Measurements from ENCODE around the gene CFAP221. TPM values are rescaled to one million over a fixed set of nuclear protein-coding genes. Genes with fewer than 3 reads are reported as not detected.

CFAP221 gene
- total RNA-seq, 3 donors from 2014 or later, result 0.51 TPM; not detected in 2

- ATAC-seq, result no peak
- intact Hi-C loops (cut with DNase I, micrococcal nuclease), result no loop called here
Observed at GRCh38 chr2:119650846-119651370, 106.7 kb downstream of the CFAP221 start.

GRCh38 chr2:119657466-119658145 is 113.4 kb downstream of the CFAP221 start:
- Histone ChIP-seq H3K9me3 (no peaks in the 10 kb centered on the region), H3K4me1 (ENCODE audit: low read depth) (no peaks in the 10 kb centered on the region), H3K36me3 (ENCODE audit: low read depth) (no peaks in the 10 kb centered on the region), H3K4me3 (no peak overlapping the region)
- no peak for TF ChIP-seq CTCF (IDR thresholded peaks at IDR 0.05)
- DNase-seq (no peak), ATAC-seq (no peak)
- intact Hi-C loops (cut with DNase I, micrococcal nuclease), result no loop called here

More at GRCh38 chr2:119650846-119651370, 106.7 kb downstream of the CFAP221 start:
- H3K4me1 ChIP-seq (ENCODE audit: low read depth), result no peaks in the 10 kb centered on the region
- no peak for TF ChIP-seq CTCF (IDR thresholded peaks at IDR 0.05)
- H3K4me3 ChIP-seq, result no peak overlapping the region
- H3K9me3 ChIP-seq, result no peaks in the 10 kb centered on the region
- no peak for DNase-seq
- no peaks in the 10 kb centered on the region for H3K36me3 ChIP-seq (ENCODE audit: low read depth)

GRCh38 chr2:119659601-119660342 is 115.5 kb downstream of the CFAP221 start:
- peak in 2 of 3 donors; percentile 39 to 61 for DNase-seq
- Histone ChIP-seq H3K36me3 (ENCODE audit: low read depth) (no peaks in the 10 kb centered on the region), H3K4me3 (no peak overlapping the region), H3K4me1 (ENCODE audit: low read depth) (no peaks in the 10 kb centered on the region), H3K9me3 (no peaks in the 10 kb centered on the region)
- ATAC-seq, result peak; percentile 62
- TF ChIP-seq CTCF (IDR thresholded peaks at IDR 0.05), result peak; percentile 84
- intact Hi-C loops (cut with DNase I, micrococcal nuclease), result loop anchor here in 1 of 2 donors (10.0 kb wide), 1 partner anchor 255 kb away; no protein-coding TSS in a partner anchor

GRCh38 chr2:119660343-119660658 is 116.1 kb downstream of the CFAP221 start:
- no peaks in the 10 kb centered on the region for H3K36me3 ChIP-seq (ENCODE audit: low read depth)
- H3K4me1 ChIP-seq (ENCODE audit: low read depth), result no peaks in the 10 kb centered on the region
- intact Hi-C loops (cut with DNase I, micrococcal nuclease), result loop anchor here in 1 of 2 donors (10.0 kb wide), 1 partner anchor 256 kb away; no protein-coding TSS in a partner anchor
- DNase-seq (no peak), ATAC-seq (no peak)
- TF ChIP-seq CTCF (IDR thresholded peaks at IDR 0.05), result no peak
- H3K9me3 ChIP-seq, result no peaks in the 10 kb centered on the region
- H3K4me3 ChIP-seq, result no peak overlapping the region

GRCh38 chr2:119662297-119662696 is 118.0 kb downstream of the CFAP221 start:
- ATAC-seq (no peak), DNase-seq (no peak)
- no peaks in the 10 kb centered on the region for H3K9me3 ChIP-seq
- no peak overlapping the region for H3K4me3 ChIP-seq
- no peak for TF ChIP-seq CTCF (IDR thresholded peaks at IDR 0.05)
- H3K36me3 ChIP-seq (ENCODE audit: low read depth), result no peaks in the 10 kb centered on the region
- H3K4me1 ChIP-seq (ENCODE audit: low read depth), result no peaks in the 10 kb centered on the region
- intact Hi-C loops (cut with DNase I, micrococcal nuclease), result loop anchor here in 1 of 2 donors (10.0 kb wide), 1 partner anchor 257 kb away; no protein-coding TSS in a partner anchor
